DND-41 (cell line): ENCODE measurements around the gene GBE1.

Source experiments
- ATAC-seq: fragments of 200-7000 bp; cut with Tn5 transposase; 3 replicates; pipeline ENCODE4 v1.9.1; 2021; ENCODE audit warnings: low read depth; ENCODE audit not compliant: insufficient read depth
- DNase-seq: peaks from one replicate; pipeline ENCODE4 v3.0.0-alpha.2; 2020
- H2AFZ ChIP-seq: 2 replicates; pipeline ENCODE4 v1.6.0; 2012; ENCODE audit warnings: low read depth, low read length
- H3K27ac ChIP-seq: 2 replicates; pipeline ENCODE4 v1.5.1; 2012; ENCODE audit warnings: low read length, inconsistent platforms
- H3K27me3 ChIP-seq: fragments of 200-600 bp; sonication (generic); 2 replicates; pipeline ENCODE4 v1.6.0; 2012; ENCODE audit warnings: low read length, mild to moderate bottlenecking, inconsistent platforms; ENCODE audit not compliant: insufficient read depth, poor library complexity
- H3K36me3 ChIP-seq: 2 replicates; pipeline ENCODE4 v1.5.1; 2012; ENCODE audit warnings: low read length, inconsistent platforms; ENCODE audit not compliant: insufficient read depth
- H3K4me1 ChIP-seq: 2 replicates; pipeline ENCODE4 v1.5.1; 2012; ENCODE audit warnings: mild to moderate bottlenecking, low read length; ENCODE audit not compliant: insufficient read depth
- H3K4me2 ChIP-seq: 2 replicates; pipeline ENCODE4 v1.6.0; 2012; ENCODE audit warnings: mild to moderate bottlenecking, moderate library complexity, low read length, inconsistent platforms; ENCODE audit not compliant: insufficient read depth
- H3K4me3 ChIP-seq, 2 experiments: fragments of 200-600 bp in 1 of 2; shearing (Covaris generic) in 1 of 2; 2 replicates each; pipeline ENCODE4 v1.5.1; 2012 to 2016; ENCODE audit warnings: inconsistent platforms in 2 of 2, low read length in 2 of 2, mild to moderate bottlenecking in 2 of 2, low read depth in 1 of 2, moderate library complexity in 1 of 2
- H3K79me2 ChIP-seq: 2 replicates; pipeline ENCODE4 v1.6.0; 2012; ENCODE audit warnings: low read length, inconsistent platforms; ENCODE audit not compliant: insufficient read depth
- H3K9ac ChIP-seq: 2 replicates; pipeline ENCODE4 v1.6.0; 2012; ENCODE audit warnings: low read depth, mild to moderate bottlenecking, inconsistent platforms, low read length, moderate library complexity
- H3K9me3 ChIP-seq: 2 replicates; pipeline ENCODE4 v1.5.1; 2012; ENCODE audit warnings: low read length, moderate library complexity, mild to moderate bottlenecking, inconsistent platforms; ENCODE audit not compliant: insufficient read depth, severe bottlenecking
- H4K20me1 ChIP-seq: 2 replicates; pipeline ENCODE4 v1.6.0; 2012; ENCODE audit warnings: low read length; ENCODE audit not compliant: insufficient read depth
- CTCF ChIP-seq: IDR thresholded peaks from 2 replicates; pipeline ENCODE4 v1.5.1; 2012; ENCODE audit warnings: borderline replicate concordance, low read length, moderate library complexity, mild to moderate bottlenecking; ENCODE audit not compliant: poor library complexity, severe bottlenecking; ENCODE audit errors: extremely low read depth
- EZH2 ChIP-seq: IDR thresholded peaks from 3 replicates; pipeline ENCODE4 v1.6.1; 2012; ENCODE audit warnings: borderline replicate concordance, low read depth, mild to moderate bottlenecking, moderate library complexity, low read length, inconsistent platforms; ENCODE audit not compliant: severe bottlenecking

GBE1 gene

GRCh38 chr3:81674690-81675089, 86.8 kb downstream of the GBE1 start:
- H4K20me1 ChIP-seq: no peaks in the 10 kb centered on the region
- no peak for TF ChIP-seq EZH2
- no peak for TF ChIP-seq CTCF
- H3K4me3 ChIP-seq: no peak overlapping the region
- no peak overlapping the region for H3K27ac ChIP-seq
- ATAC-seq (no peak), DNase-seq (no peak)
- H3K36me3 ChIP-seq: peaks cover 31% of the 10 kb centered on the region
- no peaks in the 10 kb centered on the region for H3K27me3 ChIP-seq
- no peaks in the 10 kb centered on the region for H3K4me1 ChIP-seq
- H3K9me3 ChIP-seq: no peaks in the 10 kb centered on the region
- H3K79me2 ChIP-seq: peaks cover 59% of the 10 kb centered on the region
- H3K4me2 ChIP-seq: no peak overlapping the region
- no peak overlapping the region for H2AFZ ChIP-seq
- no peak overlapping the region for H3K9ac ChIP-seq

GRCh38 chr3:81668283-81668682, 93.2 kb downstream of the GBE1 start:
- no peaks in the 10 kb centered on the region for H3K27me3 ChIP-seq
- H3K27ac ChIP-seq: no peak overlapping the region
- ATAC-seq (no peak), DNase-seq (no peak)
- H3K36me3 ChIP-seq: peaks cover 35% of the 10 kb centered on the region
- no peaks in the 10 kb centered on the region for H3K4me1 ChIP-seq
- no peaks in the 10 kb centered on the region for H3K9me3 ChIP-seq
- no peak overlapping the region for H3K4me3 ChIP-seq
- TF ChIP-seq EZH2: no peak
- TF ChIP-seq CTCF: no peak
- H3K9ac ChIP-seq: no peak overlapping the region
- H3K79me2 ChIP-seq: peaks cover 60% of the 10 kb centered on the region
- no peaks in the 10 kb centered on the region; the same call in 1 of the 2 replicates for H4K20me1 ChIP-seq
- H3K4me2 ChIP-seq: no peak overlapping the region
- H2AFZ ChIP-seq: no peak overlapping the region

GRCh38 chr3:81666502-81667121, 94.8 kb downstream of the GBE1 start:
- Histone ChIP-seq H3K4me1 (no peaks in the 10 kb centered on the region), H4K20me1 (no peaks in the 10 kb centered on the region; the same call in 1 of the 2 replicates), H3K36me3 (peaks cover 39% of the 10 kb centered on the region), H3K9me3 (no peaks in the 10 kb centered on the region), H3K9ac (no peak overlapping the region), H3K27me3 (no peaks in the 10 kb centered on the region), H2AFZ (no peak overlapping the region), H3K4me2 (no peak overlapping the region), H3K27ac (no peak overlapping the region), H3K4me3 (no peak overlapping the region), H3K79me2 (peaks cover 63% of the 10 kb centered on the region)
- TF ChIP-seq EZH2 (no peak), CTCF (peak; percentile 74)
- peak; percentile 67 for ATAC-seq
- no peak for DNase-seq

- H3K4me1 ChIP-seq: no peaks in the 10 kb centered on the region
- no peak overlapping the region for H3K9ac ChIP-seq
- TF ChIP-seq EZH2 (no peak), CTCF (no peak)
- H2AFZ ChIP-seq: no peak overlapping the region
- DNase-seq: no peak
- H3K79me2 ChIP-seq: peaks cover 62% of the 10 kb centered on the region
- H3K27ac ChIP-seq: no peak overlapping the region
- H3K9me3 ChIP-seq: no peaks in the 10 kb centered on the region
- no peaks in the 10 kb centered on the region for H3K27me3 ChIP-seq
- H4K20me1 ChIP-seq: no peaks in the 10 kb centered on the region; the same call in 1 of the 2 replicates
- no peak overlapping the region for H3K4me3 ChIP-seq
- ATAC-seq: no peak
- peaks cover 33% of the 10 kb centered on the region for H3K36me3 ChIP-seq
- H3K4me2 ChIP-seq: no peak overlapping the region
These were observed 98.3 kb downstream of the GBE1 start for GRCh38 chr3:81663114-81663513.
